ENCODE measurements around the gene GOLIM4.

GOLIM4 gene

DNA sequence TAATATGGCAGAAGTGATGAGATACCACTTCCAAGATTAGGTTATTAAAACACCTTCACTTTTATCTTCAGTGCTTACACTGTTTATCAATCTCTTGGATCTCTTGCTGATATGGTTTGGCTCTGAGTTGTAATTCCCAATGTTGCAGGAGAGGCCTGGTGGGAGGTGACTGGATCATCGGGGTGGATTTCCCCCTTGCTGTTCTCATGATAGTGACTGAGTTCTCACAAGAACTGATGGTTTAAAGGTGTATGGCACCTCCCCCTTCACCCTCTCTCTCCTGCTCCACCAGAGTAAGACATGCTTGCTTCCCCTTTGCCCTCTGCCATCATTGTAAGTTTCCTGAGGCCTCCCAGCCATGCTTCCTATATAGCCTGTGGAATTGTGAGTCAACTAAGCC lies 11.8 kb downstream of the GOLIM4 start:
- H3K9ac ChIP-seq (ENCODE audit: insufficient read length, low read depth), result no peak overlapping the region

DNA sequence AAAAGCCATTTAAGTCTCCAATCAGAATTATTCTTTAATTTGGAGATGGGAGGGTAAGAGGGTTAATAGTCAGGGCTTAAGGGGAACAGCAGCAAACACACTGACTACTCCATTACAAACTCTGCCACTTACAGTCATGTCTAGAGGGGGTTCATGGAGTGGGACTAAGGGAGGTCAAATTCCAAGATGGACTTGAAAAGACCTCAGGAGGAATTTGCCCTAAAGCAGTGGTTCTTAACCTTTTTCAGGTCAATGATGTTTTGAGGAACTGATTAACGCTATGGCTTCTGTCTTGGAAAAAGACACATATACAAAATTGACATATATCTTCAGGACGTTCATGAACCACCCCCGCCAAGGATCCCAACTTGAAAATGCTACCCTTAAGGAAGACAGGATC lies 13.9 kb downstream of the GOLIM4 start:
- Histone ChIP-seq H3K9ac (ENCODE audit: insufficient read length, low read depth) (no peak overlapping the region), H3K4me1 (ENCODE audit: insufficient read depth, insufficient read length) (no peaks in the 10 kb centered on the region), H3K36me3 (ENCODE audit: insufficient read depth, insufficient read length, low read length) (peaks cover 4% of the 10 kb centered on the region), H3K9me3 (ENCODE audit: insufficient read depth, low read length) (no peaks in the 10 kb centered on the region), H3K4me3 (ENCODE audit: insufficient read length, low read depth) (no peak overlapping the region), H3K27me3 (ENCODE audit: insufficient read depth, insufficient read length) (no peaks in the 10 kb centered on the region)
- no peak for TF ChIP-seq SUZ12 (IDR thresholded peaks at IDR 0.05; ENCODE audit: extremely low read depth, insufficient read depth, insufficient read length)
- no peak for DNase-seq (ENCODE audit: low read depth, low spot score)

More for the DNA sequence above, 11.8 kb downstream of the GOLIM4 start:
- H3K4me1 ChIP-seq (ENCODE audit: insufficient read depth, insufficient read length), result no peaks in the 10 kb centered on the region
- H3K4me3 ChIP-seq (ENCODE audit: insufficient read length, low read depth), result no peak overlapping the region
- no peaks in the 10 kb centered on the region for H3K36me3 ChIP-seq (ENCODE audit: insufficient read depth, insufficient read length, low read length)
- H3K27me3 ChIP-seq (ENCODE audit: insufficient read depth, insufficient read length), result no peaks in the 10 kb centered on the region
- no peak for DNase-seq (ENCODE audit: low read depth, low spot score)
- TF ChIP-seq YY1 (IDR thresholded peaks at IDR 0.05; ENCODE audit: insufficient read depth, insufficient read length), result no peak
- no peak for TF ChIP-seq ZNF274 (IDR thresholded peaks at IDR 0.05; ENCODE audit: low read depth, low read length)
- no peak for TF ChIP-seq SUZ12 (IDR thresholded peaks at IDR 0.05; ENCODE audit: extremely low read depth, insufficient read depth, insufficient read length)
- H3K9me3 ChIP-seq (ENCODE audit: insufficient read depth, low read length), result no peaks in the 10 kb centered on the region

DNA sequence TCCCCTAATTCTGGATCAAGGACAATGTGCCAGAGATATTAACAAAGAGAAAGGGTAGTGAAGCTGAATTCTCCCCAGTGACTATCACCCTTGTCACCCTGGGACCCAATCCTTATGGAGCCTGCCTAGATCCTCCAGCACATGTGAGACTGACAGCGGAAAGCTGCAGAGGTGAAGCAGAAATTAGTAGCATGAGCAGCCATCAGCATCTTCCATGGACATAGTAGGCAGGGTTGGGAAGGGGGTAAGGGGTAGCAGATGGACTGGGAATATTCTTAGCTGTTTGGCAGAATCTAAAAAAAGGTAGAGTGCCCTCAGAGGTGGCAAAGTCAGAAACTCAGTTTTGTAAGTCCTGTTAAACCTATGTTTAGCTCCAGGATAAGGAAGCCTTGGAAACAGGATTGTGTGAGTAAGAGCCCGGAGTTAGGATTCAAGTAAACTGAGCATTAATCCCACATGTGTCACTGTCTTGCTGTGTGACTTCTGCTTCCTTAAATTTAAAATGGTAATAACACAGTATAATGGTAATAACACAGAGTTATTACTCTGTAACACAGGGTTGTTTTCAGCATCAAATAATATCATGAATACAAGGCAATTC lies 14.5 kb downstream of the GOLIM4 start:
- Histone ChIP-seq H3K4me3 (ENCODE audit: insufficient read length, low read depth) (no peak overlapping the region), H3K9ac (ENCODE audit: insufficient read length, low read depth) (no peak overlapping the region), H3K27me3 (ENCODE audit: insufficient read depth, insufficient read length) (no peaks in the 10 kb centered on the region), H3K36me3 (ENCODE audit: insufficient read depth, insufficient read length, low read length) (peaks cover 4% of the 10 kb centered on the region), H3K9me3 (ENCODE audit: insufficient read depth, low read length) (no peaks in the 10 kb centered on the region), H3K4me1 (ENCODE audit: insufficient read depth, insufficient read length) (no peaks in the 10 kb centered on the region)
- TF ChIP-seq SUZ12 (IDR thresholded peaks at IDR 0.05; ENCODE audit: extremely low read depth, insufficient read depth, insufficient read length) (no peak), ZNF274 (IDR thresholded peaks at IDR 0.05; ENCODE audit: low read depth, low read length) (no peak), YY1 (IDR thresholded peaks at IDR 0.05; ENCODE audit: insufficient read depth, insufficient read length) (no peak)
- DNase-seq (ENCODE audit: low read depth, low spot score), result no peak

GRCh38 chr3:168080499-168081170 lies 15.1 kb downstream of the GOLIM4 start:
- H3K27me3 ChIP-seq (ENCODE audit: insufficient read depth, insufficient read length), result no peaks in the 10 kb centered on the region
- no peak for DNase-seq (ENCODE audit: low read depth, low spot score)
- no peak for TF ChIP-seq ZNF274 (IDR thresholded peaks at IDR 0.05; ENCODE audit: low read depth, low read length)
- no peak for TF ChIP-seq YY1 (IDR thresholded peaks at IDR 0.05; ENCODE audit: insufficient read depth, insufficient read length)
- no peak for TF ChIP-seq SUZ12 (IDR thresholded peaks at IDR 0.05; ENCODE audit: extremely low read depth, insufficient read depth, insufficient read length)
- H3K9me3 ChIP-seq (ENCODE audit: insufficient read depth, low read length), result no peaks in the 10 kb centered on the region
- peaks cover 4% of the 10 kb centered on the region for H3K36me3 ChIP-seq (ENCODE audit: insufficient read depth, insufficient read length, low read length)
- H3K4me3 ChIP-seq (ENCODE audit: insufficient read length, low read depth), result no peak overlapping the region
- H3K9ac ChIP-seq (ENCODE audit: insufficient read length, low read depth), result no peak overlapping the region
- H3K4me1 ChIP-seq (ENCODE audit: insufficient read depth, insufficient read length), result no peaks in the 10 kb centered on the region

- no peak for TF ChIP-seq YY1 (IDR thresholded peaks at IDR 0.05; ENCODE audit: insufficient read depth, insufficient read length)
- TF ChIP-seq ZNF274 (IDR thresholded peaks at IDR 0.05; ENCODE audit: low read depth, low read length), result no peak
- no peak for TF ChIP-seq SUZ12 (IDR thresholded peaks at IDR 0.05; ENCODE audit: extremely low read depth, insufficient read depth, insufficient read length)
Measured at GRCh38 chr3:168080022-168080421, 15.7 kb downstream of the GOLIM4 start.

GRCh38 chr3:168077091-168077490 lies 18.6 kb downstream of the GOLIM4 start:
- Histone ChIP-seq H3K9me3 (ENCODE audit: insufficient read depth, low read length) (no peaks in the 10 kb centered on the region), H3K36me3 (ENCODE audit: insufficient read depth, insufficient read length, low read length) (peaks cover 7% of the 10 kb centered on the region), H3K27me3 (ENCODE audit: insufficient read depth, insufficient read length) (no peaks in the 10 kb centered on the region), H3K9ac (ENCODE audit: insufficient read length, low read depth) (no peak overlapping the region), H3K4me1 (ENCODE audit: insufficient read depth, insufficient read length) (no peaks in the 10 kb centered on the region), H3K4me3 (ENCODE audit: insufficient read length, low read depth) (no peak overlapping the region)
- TF ChIP-seq YY1 (IDR thresholded peaks at IDR 0.05; ENCODE audit: insufficient read depth, insufficient read length), result no peak
- no peak for TF ChIP-seq SUZ12 (IDR thresholded peaks at IDR 0.05; ENCODE audit: extremely low read depth, insufficient read depth, insufficient read length)
- no peak for TF ChIP-seq ZNF274 (IDR thresholded peaks at IDR 0.05; ENCODE audit: low read depth, low read length)
- DNase-seq (ENCODE audit: low read depth, low spot score), result no peak

More at GRCh38 chr3:168080022-168080421, 15.7 kb downstream of the GOLIM4 start:
- Histone ChIP-seq H3K27me3 (ENCODE audit: insufficient read depth, insufficient read length) (no peaks in the 10 kb centered on the region), H3K36me3 (ENCODE audit: insufficient read depth, insufficient read length, low read length) (peaks cover 4% of the 10 kb centered on the region), H3K9me3 (ENCODE audit: insufficient read depth, low read length) (no peaks in the 10 kb centered on the region), H3K4me3 (ENCODE audit: insufficient read length, low read depth) (no peak overlapping the region), H3K4me1 (ENCODE audit: insufficient read depth, insufficient read length) (no peaks in the 10 kb centered on the region), H3K9ac (ENCODE audit: insufficient read length, low read depth) (no peak overlapping the region)
- no peak for DNase-seq (ENCODE audit: low read depth, low spot score)

GRCh38 chr3:168073842-168074605 lies 21.7 kb downstream of the GOLIM4 start:
- TF ChIP-seq YY1 (IDR thresholded peaks at IDR 0.05; ENCODE audit: insufficient read depth, insufficient read length) (no peak), ZNF274 (IDR thresholded peaks at IDR 0.05; ENCODE audit: low read depth, low read length) (no peak), SUZ12 (IDR thresholded peaks at IDR 0.05; ENCODE audit: extremely low read depth, insufficient read depth, insufficient read length) (no peak)
- Histone ChIP-seq H3K4me1 (ENCODE audit: insufficient read depth, insufficient read length) (no peaks in the 10 kb centered on the region), H3K27me3 (ENCODE audit: insufficient read depth, insufficient read length) (no peaks in the 10 kb centered on the region), H3K4me3 (ENCODE audit: insufficient read length, low read depth) (no peak overlapping the region), H3K36me3 (ENCODE audit: insufficient read depth, insufficient read length, low read length) (peaks cover 7% of the 10 kb centered on the region), H3K9me3 (ENCODE audit: insufficient read depth, low read length) (no peaks in the 10 kb centered on the region), H3K9ac (ENCODE audit: insufficient read length, low read depth) (no peak overlapping the region)
- DNase-seq (ENCODE audit: low read depth, low spot score), result no peak

Measured in NT2/D1 (cell line).